ENCODE results near the gene ARMCX2.
"Not testable (repeated sequence)": the region's sequence is repeated elsewhere in the genome, so short reads cannot be mapped to it uniquely, and the experiment has no call there.

Gene ARMCX2

GRCh38 chrX:101655534-101655933 is 4.1 kb downstream of the ARMCX2 start:
- no peak for TF ChIP-seq CTCF (IDR thresholded peaks at IDR 0.05; ENCODE audit: low read depth, low read length, missing control alignments)
- no peak for DNase-seq (ENCODE audit: low read depth)

GRCh38 chrX:101647716-101648115 is 11.9 kb downstream of the ARMCX2 start:
- DNase-seq (ENCODE audit: low read depth); H3K4me3 ChIP-seq (ENCODE audit: low read depth, low read length): not testable (repeated sequence)

More at GRCh38 chrX:101655534-101655933, 4.1 kb downstream of the ARMCX2 start:
- no peak overlapping the region for H3K4me3 ChIP-seq (ENCODE audit: low read depth, low read length)

GRCh38 chrX:101642093-101642492 is 17.6 kb downstream of the ARMCX2 start:
- DNase-seq (ENCODE audit: low read depth), result no peak
- H3K4me3 ChIP-seq (ENCODE audit: low read depth, low read length), result no peak overlapping the region
- TF ChIP-seq CTCF (IDR thresholded peaks at IDR 0.05; ENCODE audit: low read depth, low read length, missing control alignments), result no peak

- TF ChIP-seq CTCF (IDR thresholded peaks at IDR 0.05; ENCODE audit: low read depth, low read length, missing control alignments), result no peak
- H3K4me3 ChIP-seq (ENCODE audit: low read depth, low read length), result no peak overlapping the region
- DNase-seq (ENCODE audit: low read depth), result no peak
Measured at GRCh38 chrX:101639583-101639982, 20.1 kb downstream of the ARMCX2 start.

GRCh38 chrX:101619364-101619763 is 40.3 kb downstream of the ARMCX2 start:
- H3K4me3 ChIP-seq (ENCODE audit: low read depth, low read length), result no peak overlapping the region
- no peak for DNase-seq (ENCODE audit: low read depth)
- no peak for TF ChIP-seq CTCF (IDR thresholded peaks at IDR 0.05; ENCODE audit: low read depth, low read length, missing control alignments)

GRCh38 chrX:101617211-101618191 is 42.1 kb downstream of the ARMCX2 start, which contains the start of gene ARMCX6:
Gene ARMCX6, minus strand, starts transcription at chrX:101618000. Its CDS starts 1,380 bp downstream, at chrX:101616620.
- TF ChIP-seq CTCF (IDR thresholded peaks at IDR 0.05; ENCODE audit: low read depth, low read length, missing control alignments), result peak; percentile 28
- H3K4me3 ChIP-seq (ENCODE audit: low read depth, low read length), result peak within 1 kb of the TSS; percentile 55
- peak; percentile 54 for DNase-seq (ENCODE audit: low read depth)

- no peak overlapping the region for H3K4me3 ChIP-seq (ENCODE audit: low read depth, low read length)
- no peak for TF ChIP-seq CTCF (IDR thresholded peaks at IDR 0.05; ENCODE audit: low read depth, low read length, missing control alignments)
- DNase-seq (ENCODE audit: low read depth), result no peak
Measured at GRCh38 chrX:101605728-101606127, 53.9 kb downstream of the ARMCX2 start.

Measured in GM12864 (cell line).